CD4-positive, alpha-beta T cell treated with Interleukin-6 for 4 hours (primary cell): ENCODE data around the gene TRIM38.

Experiments
- DNase-seq: peaks from one replicate; pipeline ENCODE4 v3.0.0-alpha.2; 2020; ENCODE audit warnings: mixed read lengths

Gene TRIM38

DNA sequence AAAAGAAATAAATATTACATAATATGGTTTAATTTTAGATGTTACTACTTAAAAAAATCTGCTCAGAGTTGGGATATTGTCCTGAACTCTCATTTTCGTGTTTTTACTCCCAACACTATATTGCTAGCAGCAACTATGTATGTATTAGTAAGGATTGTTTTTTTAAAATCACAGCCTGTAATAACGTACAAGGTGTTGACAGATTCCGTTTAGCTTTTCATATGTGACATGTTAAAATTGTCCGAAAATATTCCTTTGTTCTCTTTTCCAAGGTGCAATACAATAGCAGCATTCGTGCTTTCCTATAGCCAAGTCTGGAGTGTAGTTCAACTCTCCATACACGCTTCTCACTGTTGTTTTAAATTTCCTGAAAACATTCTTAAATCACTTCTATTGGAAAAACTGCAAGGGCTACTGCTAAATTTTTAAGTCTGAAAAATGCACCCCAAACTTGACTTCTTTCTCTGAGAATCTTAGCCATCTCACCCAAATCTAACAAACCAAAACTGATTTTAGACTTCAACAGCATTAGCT lies 65.7 kb downstream of the TRIM38 start:
- DNase-seq, result no peak

DNA sequence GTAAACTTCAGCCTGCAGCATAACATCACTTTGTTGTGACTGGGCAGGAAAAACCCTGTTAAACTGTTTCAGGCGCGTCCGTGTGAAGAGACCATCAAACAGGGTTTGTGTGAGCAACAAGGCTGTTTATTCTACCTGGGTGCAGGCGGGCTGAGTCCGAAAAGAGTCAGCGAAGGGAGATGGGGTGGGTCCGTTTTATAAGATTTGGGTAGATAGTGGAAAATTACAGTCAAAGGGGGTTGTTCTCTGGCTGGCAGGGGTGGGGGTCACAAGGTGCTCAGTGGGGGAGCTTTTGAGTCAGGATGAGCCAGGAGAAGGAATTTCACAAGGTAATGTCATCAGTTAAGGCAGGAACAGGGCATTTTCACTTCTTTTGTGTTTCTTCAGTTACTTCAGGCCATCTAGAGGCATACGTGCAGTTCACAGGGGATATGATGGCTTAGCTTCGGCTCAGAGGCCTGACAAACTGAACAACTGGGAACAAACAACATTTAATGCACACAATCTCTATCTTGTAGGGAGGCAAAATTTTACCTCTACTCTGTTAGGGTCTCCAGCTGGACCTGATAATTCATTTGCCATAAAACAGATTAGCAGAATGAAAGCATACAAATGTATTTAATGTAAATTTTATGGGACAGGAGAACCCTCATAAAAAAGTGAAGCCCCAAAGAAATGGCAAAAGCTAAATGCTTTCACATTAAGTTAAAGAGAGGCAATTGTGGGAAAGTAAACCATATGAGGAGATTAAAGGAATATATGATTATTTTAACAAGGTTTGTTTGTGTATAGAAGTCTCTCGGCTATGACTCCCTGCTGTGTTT lies 66.4 kb downstream of the TRIM38 start:
- no peak for DNase-seq

DNA sequence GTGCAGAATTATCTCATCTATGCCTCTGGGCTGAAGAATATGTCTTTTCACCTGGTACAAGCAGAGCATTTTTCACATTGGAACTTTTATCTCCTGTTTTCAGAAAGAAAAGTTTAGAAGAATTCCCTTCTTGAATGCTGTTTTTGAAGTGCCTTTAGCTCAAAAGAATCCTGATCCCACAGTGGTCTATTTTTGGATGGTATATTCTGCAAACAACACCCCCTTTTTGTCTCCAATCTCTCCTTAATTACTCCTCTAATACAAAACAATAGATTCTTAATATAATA lies 66.9 kb downstream of the TRIM38 start:
- DNase-seq, result no peak

DNA sequence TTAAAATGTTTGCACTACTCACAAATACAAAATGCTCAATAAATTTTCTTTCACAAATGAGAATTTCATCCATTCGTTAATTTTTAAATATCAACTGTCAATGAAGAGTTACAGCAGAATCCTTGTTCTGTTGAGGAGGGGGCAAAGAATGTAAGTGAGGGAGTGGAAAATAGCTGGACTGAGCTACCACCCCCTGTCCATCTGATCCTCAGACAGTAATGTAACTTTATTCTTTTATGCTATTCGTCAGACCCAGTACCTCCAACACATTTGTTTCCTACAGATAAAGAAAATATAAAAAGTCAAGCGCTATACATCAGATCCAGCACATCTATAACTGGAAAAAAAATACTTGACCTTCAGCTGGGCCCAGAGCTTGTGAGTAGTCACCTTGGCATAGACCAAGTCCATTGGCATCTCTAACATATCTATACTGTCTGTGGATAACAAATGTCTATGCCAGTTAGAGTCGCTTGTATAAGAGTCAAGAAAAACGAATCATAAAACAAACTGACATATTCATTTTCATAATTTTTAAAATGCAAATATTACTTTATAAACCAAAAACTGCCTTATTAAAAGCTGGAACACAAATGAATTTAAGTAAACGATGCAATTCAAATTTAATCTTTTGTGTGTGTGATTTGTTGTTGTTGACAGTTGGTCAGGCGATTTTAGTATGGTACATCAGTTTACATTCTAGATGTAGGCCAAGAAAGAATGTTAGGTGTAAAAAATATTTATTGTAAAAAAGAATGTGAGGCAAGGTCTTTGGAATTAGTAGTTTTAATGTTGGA lies 67.5 kb downstream of the TRIM38 start:
- DNase-seq, result no peak

DNA sequence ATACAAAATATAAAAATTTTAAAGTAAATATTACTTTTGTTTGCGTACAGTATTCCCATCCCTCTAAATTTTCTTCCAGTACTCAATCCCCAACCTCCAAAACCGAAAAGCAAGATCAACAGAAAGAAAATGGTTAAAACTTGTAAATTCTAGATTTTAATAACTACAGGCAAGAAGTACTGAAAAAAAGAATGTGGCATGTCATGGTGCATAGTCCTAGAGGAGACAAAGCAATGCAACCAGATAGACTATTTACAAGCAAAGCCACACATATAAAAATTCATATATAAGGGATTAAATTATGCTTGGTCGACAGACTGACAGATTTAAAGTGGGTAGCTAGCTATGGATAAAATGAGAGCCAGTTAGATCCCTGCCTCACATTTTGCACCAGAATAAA lies 68.1 kb downstream of the TRIM38 start:
- no peak for DNase-seq

DNA sequence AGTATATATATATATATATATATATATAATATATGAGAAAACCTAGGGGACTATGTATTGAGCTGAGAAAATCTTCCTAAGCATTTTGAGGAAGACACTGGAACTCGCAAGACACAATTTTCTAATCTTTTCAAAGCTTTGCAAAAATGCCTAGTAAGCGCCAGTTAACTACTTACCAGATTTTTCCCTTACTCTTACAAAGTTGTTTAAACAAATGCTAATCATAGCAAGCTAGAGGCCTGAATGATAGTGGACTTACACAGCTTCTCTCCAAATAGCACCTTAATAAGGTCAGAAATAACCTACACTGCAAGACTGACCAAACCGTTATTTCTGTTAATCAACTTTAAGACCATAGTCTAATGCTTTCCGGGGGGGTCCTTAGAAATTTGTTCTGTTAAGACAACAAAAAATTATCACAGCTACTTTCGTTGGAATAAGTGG lies 68.6 kb downstream of the TRIM38 start:
- no peak for DNase-seq

DNA sequence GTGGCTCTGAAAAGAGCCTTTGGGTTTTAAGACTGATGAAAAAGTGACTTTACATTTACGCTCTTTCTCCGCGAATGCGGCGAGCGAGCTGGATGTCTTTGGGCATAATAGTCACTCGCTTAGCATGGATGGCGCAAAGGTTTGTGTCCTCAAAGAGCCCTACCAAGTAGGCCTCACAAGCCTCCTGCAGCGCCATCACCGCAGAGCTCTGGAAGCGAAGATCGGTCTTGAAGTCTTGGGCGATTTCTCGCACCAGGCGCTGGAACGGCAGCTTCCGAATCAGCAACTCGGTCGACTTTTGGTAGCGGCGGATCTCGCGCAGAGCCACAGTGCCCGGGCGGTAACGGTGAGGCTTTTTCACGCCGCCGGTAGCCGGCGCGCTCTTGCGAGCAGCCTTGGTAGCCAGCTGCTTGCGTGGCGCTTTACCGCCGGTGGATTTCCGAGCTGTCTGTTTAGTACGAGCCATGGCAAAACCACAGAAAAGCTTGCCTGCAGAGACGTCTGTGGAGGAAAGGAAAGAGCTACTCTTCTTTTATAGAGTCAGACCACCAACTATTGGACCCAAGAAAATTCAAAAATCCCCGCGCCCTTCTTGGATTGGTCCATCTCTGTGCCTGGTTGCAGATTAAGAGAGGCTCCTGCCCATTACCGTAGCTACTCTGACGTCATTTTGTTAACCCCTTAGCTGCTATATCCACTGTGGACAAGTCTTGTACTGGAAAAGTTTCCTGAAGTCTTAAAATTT lies 69.2 kb downstream of the TRIM38 start:
- DNase-seq, result peak; percentile 87

DNA sequence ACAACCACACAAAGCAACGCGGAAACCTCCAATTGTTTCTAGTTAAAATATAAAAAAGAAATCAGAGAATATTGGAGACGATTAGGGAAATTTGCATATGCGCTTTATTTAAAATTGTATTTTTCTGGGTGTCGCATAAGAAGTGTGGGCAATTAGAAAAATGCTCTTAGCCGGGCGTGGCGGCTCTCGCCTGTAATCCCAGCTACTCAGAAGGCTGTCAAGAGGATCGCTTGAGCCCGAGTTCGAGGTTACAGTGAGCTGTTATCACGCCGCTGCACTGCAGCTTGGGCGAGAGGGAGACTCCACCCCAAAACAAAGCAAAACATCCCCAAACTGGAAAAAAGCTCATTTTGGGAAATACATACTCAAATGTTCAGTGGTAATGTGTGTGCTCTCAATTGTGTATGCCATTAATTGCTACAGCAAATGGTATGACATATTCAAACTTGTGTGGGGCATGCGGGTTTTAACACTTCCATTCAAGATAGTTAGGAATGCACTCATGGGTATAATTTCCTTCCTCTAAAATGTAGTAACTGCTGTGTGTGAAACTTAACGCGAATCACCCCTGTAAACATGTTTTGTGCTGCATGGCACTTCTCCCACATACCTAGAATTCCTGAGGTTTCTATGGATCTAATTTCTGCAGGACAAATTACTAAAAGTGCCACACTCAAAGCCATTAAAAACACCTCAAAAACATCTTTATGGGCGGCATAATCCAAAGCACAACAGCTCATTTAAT lies 69.9 kb downstream of the TRIM38 start:
- peak; percentile 17 for DNase-seq

DNA sequence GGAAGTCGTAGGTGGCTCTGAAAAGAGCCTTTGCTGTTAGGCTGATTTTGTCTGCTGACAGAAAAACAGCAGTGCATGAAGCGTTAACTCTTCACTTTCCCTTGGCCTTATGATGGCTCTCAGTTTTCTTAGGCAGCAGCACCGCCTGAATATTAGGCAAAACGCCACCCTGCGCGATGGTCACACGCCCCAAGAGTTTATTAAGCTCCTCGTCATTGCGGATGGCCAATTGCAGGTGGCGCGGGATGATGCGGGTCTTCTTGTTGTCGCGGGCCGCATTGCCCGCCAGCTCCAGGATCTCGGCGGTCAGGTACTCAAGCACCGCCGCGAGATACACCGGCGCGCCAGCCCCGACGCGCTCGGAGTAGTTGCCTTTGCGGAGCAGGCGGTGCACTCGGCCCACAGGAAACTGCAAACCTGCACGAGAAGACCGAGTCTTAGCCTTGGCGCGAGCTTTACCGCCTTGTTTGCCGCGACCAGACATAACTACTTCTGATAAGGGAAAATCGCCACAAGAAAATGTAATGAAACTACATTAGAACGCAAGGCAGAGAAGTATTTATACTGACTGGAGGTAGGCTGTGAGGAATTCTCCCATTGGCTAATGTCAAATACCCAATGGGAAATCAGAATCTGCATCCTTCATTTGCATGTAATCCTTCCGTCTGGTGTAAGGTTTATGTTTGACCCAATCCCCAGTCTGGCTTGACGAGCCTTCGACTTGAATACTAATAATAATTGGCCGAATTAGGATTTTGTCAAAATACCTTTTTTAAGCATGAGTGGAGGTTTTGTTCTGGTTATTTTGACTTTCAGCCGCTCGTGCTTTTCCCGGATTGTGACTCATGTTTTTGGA lies 70.7 kb downstream of the TRIM38 start:
- peak; percentile 67 for DNase-seq

DNA sequence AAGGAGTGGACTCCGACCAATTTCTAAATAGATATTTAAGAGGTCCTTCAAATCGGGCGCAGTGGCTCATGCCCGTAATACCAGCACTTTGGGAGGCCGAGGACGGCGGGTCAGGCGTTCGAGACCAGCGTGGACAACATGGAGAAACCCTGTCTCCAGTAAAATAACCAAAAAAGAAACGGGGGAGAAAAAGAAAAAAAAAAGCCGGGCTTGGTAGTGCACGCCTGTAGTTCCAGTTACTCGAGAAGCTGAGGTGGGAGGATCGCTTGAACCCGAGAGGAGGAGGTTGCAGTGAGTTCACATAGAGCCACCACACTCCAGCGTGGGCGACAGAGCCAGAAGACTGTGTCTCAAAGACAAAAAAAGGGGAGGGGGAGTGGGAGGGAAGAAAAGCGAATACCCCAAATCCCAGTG lies 71.3 kb downstream of the TRIM38 start:
- DNase-seq, result peak; percentile 28

DNA sequence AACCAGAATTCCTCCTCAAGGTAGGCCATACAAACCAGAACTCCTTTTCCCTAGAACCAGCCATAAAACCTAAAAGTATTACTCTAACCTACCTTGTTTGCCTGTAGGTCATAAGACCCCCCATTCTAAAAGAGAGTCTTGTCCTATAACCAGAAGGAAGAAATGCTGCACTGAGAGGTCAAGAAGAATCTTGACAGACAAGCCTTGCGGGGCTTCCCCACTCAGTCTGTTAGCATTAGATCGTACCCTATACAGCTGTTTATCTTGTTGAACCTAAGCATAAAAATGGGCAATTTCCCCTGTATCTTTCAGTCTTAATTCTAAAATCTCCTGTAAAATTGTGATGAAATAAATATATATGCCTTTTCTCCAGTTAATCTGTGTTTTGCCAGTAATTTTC lies 72.3 kb downstream of the TRIM38 start:
- no peak for DNase-seq
